Islet of Langerhans (tissue), 1 donor: ENCODE data around the gene AUTS2.

ENCODE experiments used
- FAIRE-seq: peaks from one replicate; lab custom pipeline; 2011; peaks lifted over from hg19 to GRCh38; lab: Jason Lieb, UNC

The AUTS2 gene

DNA sequence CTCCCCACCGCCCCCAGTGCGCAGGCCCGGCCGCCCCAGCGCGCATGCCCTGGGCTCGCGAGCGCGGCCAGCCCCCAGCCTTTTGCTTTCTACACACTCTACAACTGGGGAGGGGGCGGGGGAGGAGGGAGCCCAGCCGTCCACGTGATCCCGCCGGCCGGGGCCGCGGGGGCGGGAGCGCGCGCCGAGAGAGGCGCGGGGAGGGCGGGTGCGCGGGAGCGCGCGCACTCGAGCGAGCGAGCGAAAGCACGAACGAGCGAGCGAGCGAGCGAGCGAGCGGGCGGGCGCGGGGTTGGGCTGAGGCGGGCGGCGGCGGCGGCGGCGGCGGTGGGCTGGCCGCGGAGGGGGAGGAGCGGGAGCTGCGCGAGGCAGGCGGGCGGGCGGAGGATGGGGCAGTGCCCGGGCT is at the start of gene AUTS2:
TSS of gene AUTS2 (plus strand) at position 395 of the 406 bp plus-strand sequence. CDS start 1,179 bp downstream, outside the sequence.
- FAIRE-seq: no peak

DNA sequence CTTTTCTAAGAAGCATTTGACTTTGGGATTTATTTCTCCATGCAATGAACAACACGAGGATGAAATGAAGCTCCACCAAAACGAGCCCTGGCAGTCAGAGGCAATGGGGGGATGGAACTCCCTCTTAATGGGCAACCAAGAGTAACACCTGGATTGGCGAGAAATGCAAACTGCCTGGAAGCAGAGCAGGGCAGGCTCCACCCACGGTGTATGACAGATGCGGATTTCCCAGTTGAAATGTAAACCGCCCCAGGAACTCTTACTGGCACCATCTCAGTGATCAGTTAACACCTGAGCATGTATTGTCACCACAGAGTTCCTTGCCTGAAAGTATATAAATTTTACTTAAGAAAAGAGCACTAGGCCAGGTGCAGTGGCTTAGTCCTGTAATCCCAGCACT is 47.3 kb upstream of the AUTS2 start:
- FAIRE-seq: no peak

DNA sequence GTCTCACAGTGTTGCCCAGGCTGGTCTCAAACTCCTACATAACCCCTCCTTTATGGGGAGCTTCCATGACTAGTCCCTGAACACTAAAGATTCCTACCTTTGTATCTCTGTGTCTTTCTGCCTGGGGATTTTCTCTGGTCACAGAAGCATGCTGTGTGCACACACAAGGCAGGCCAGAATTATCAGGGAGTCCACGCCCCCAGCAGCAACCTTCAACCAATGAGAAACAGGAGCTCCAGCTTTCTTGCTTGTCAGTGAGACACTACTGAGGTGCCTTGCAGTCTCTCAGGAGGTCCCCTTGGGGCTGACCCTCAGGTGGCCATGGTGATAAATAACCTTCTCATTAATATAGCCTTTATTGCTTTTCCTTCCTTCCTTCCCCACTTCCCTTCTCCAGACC is 45.1 kb upstream of the AUTS2 start:
- FAIRE-seq: no peak

DNA sequence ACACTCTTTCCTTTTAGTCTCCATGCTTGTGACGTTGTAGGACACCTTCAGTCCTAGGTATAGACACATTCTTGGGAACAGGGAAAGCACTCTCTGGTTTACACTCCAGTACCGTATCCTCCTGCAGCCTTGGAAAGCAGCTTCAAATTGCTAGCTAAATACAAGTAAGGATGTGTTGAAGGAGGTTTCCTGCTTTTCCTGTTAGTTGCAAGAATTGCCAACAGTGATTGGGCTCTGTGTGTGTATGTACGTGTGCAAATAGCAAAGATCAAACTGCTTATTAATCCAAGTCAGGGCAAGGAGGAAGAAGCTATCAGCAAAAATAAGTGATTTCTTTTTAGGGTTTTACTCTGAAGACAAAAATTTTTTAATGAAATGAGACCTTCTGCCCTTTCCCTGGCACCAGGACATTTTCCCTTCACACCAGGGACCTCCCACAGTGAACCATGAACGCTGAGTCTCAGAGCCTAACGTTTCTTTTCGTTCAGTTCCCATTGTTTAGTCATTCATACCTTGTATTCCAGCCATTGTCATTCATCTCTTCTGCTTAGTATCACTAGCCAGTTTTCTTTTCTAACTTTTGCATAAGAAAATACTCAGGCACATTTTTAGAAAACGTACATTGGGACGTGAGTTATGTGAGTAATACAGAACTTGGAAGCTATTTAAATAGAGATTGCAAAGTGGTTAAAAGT is 36.9 kb upstream of the AUTS2 start:
- FAIRE-seq: no peak

DNA sequence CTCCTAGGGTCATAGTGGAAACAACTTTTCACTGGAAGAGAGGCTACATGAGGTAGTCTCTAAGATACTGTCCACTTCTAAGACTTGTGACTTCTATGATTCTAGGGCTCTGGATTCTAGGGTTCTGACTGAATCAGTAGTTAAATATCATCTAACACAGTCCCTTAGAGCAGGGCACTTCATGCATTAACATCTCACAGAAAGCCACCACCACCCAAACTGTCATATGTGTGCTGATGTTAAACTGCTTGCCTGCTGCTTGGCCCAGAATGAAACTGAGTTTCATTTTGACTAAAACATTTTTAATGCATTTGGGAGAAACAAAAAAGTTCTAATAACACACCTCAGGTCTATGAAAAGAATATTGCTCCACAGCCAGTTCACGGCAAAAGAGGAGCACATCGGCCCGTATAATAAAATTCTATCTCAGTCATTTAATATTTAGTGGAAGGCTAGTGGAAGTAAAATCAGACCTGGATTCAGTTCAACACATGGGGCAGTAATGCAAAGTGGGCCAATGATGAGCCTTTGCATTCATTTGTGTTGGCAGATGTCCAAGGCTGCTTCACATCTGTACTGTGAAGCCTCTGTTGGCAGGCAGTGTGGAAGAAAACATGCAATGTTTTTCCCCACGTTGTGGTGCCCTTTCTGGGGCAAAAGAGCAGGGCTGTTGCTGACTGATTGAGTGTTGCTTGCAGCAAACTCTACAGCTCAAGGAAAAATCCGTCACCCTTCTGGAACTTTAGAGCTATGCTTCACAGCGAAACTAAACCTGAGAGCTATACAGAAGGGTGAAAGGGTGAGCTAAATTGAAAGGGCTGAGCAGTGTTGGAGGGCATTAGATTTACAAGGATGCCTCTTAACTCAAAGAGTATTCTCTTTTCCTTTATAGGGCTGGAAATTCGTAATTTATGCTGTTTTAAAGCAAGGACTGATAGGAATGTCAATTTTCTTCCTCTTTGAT is 33.5 kb upstream of the AUTS2 start:
- FAIRE-seq: no peak

DNA sequence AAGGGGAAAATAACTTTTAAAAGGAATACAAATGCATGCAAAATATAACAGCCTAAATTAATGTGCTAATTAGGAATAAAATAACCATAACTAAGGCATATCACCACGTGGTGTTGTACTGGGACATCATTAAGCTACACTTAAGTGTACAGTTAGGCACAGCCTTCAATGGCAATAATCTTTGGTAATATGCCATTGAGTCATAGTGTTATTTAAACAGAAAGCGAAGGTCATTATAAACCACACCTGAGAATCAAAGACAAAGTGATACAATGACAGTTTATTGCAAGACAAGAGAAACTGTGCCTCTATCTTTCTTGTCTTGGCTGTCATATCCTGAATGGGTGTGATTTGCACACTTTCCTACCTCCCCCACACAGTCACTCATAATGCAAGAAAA is 30.5 kb upstream of the AUTS2 start:
- FAIRE-seq: no peak

DNA sequence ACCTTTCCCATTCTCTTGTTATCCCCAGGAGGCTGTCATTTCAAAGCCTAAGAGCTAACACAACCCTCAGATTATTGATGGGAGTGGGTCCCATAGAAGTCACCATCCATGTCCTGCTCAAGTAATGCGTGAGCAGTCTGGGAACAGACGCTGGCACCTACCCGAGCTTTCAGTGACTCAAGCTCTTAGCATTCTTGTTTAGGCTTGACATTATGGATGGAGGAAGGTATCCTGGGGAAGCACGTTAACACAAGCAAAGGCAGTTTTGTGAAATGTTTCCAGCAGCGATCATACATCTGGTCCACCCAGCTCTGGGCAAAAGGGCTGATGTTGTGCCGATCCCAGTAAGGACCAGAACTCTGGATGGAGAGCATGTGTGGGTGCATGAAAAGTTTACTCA is 30.0 kb upstream of the AUTS2 start:
- no peak for FAIRE-seq

DNA sequence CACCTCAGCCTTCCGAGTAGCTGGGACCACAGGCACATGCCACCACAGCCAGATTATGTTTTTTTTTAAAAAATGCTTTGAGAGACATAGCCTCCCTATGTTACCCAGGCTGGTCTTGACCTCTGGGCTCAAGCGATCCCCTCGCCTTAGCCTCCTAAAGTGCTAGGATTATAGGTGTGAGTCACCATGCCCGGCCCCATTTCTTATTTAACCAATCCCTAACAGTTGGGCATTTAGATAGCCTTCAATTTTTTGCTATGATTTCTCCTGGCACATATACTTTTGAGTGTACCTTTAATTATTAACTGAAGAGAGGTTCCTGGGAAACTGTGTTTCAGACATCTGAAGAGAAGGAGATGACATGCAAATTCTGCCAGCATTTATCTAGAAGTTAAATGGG is 22.6 kb upstream of the AUTS2 start:
- FAIRE-seq: no peak

DNA sequence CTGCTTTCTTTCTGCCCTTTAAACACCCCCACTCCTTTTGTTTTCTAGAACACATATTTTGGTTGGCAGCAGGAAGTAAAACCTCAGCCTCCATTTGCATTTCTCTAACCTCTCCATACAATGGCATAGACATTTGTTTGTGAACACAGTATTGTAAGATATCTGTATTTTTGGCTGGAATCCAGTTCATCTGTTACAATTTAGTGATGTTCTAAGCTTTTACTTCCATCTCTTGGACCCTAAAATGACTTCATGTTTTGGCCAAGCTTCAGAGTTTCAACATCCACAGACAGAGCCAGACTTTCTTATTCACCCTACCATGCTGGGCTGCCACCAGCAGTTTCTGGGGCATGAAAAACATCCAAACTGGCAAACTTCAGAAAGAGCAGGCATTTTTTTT is 21.1 kb upstream of the AUTS2 start:
- no peak for FAIRE-seq

DNA sequence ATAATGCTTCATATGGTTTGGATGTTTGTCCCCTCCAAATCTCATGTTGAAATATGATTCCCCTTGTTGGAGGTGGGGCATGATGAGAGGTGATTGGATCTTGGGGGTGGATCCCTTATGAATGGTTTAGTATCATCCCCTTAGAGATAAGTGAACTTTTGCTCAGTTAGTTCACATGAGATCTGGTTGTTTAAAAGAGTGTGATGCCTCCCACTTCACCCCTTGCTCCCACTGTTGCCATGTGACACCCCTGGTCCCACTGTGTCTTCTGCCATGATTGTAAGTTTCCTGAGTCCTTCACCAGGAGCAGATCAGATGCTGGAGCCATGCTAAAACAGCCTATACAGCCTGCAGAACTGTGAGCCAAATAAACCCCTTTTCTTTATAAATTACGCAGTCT is 13.1 kb upstream of the AUTS2 start:
- no peak for FAIRE-seq

DNA sequence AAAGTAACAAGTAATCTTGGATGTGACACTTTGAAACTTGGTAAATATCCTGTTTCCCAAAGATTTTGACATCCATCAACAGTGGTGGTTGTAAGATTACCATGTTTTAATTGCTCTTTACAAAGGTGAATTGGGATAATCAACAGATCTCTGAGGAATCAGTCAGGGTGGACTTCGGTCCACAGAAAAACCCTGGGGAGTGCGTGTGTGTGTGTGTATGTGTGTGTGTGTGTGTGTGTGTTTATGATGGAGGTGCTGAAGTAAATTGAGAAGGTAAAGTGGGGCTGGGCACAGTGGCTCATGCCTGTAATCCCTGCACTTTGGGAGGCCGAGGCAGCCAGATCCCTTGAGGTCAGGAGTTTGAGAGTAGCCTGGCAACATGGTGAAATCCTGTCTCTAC is 12.0 kb upstream of the AUTS2 start:
- no peak for FAIRE-seq

DNA sequence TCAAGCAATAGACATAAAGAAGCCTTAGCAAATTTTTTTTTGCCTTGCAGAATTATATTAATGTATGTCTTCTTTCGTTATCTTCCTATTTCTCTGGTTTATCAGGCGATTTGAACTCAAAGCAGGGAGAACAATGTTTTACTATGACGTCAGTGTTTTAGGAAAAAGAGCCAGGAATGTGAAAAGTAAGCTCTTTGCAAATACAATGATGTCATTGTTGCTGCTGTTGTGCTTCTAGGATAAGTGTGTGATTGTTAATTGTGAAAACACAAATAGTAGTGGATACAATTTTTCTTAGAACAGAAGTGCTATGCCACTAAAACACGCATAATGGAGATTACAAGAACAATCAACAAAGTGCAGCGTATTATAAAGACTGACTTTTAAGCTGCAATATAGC is 9.5 kb upstream of the AUTS2 start:
- FAIRE-seq: no peak

DNA sequence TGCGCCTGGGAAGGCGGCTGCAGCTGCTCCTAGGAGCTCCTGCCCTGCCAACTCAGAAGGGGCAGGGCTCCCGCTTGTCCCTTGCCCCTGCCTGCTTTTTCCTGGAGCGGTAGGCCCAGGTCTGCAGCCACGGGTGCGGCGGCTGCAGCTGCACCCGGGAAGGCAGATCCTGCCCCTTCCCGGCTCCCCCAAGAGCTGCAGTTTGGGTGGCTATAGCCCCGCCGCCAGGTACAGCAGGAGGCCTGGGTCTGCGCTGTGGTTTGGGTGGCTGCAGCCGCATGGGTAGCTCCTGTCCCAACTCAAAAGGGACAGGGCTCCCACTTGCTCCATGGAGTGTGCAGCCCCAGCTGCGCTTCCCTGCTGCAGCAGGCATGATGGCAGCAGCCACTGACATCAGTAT is 6.5 kb upstream of the AUTS2 start:
- FAIRE-seq: no peak

DNA sequence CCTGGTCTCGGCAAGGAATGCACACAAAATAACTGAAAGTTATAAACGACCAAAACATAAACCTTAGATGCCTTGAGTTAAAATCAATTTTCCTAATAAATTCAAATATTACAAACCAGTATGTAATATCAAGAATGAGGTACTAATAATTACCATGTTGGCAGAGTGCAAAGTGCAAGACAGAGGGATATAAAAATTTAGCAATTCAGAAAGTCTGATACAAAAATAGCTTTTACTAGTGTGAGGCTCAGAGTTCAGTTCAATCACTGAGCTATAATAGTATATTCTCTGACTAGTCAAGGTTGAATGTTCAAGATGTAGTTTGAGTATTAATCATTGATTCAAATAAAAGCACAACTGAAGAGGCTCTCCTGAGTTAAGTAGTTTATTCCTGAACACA is 4.8 kb upstream of the AUTS2 start:
- no peak for FAIRE-seq

DNA sequence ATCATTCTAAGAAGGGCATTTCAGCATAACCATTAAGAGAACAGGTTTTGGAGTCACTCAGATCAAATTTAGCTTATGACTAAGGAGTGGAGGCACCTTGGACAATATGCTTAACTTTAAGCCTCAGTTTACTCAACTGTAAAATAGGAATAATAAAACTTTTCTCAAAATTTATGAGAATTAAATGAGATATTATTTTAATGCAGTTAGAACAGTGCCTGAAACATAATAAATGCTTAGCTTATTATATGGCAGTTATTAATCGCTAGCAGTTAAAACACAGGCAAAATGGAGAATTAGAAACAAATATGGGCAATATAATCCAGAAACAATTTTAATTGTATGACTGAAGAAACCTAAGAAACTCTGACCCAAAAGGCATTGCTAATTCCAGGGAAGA is 2.9 kb upstream of the AUTS2 start:
- FAIRE-seq: no peak

DNA sequence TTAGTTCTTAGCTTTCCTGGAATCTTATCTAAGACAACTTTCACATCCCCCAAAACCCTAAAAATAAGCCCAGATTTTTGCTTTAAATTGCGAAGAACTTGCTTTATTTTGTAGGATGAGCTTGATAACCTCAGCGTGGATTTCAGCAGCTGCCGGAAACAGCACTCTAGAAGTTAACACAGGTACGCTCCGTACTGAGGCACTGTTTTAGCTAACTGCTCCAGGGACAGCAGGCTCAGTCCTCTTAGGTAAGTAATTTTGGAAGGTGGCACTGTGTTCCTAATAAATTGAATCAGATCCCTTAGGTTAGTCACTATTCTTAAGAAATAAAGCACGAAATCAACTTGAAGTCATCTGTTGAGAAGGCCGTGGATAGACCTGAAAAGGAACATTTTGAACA is 2.2 kb upstream of the AUTS2 start:
- FAIRE-seq: no peak

DNA sequence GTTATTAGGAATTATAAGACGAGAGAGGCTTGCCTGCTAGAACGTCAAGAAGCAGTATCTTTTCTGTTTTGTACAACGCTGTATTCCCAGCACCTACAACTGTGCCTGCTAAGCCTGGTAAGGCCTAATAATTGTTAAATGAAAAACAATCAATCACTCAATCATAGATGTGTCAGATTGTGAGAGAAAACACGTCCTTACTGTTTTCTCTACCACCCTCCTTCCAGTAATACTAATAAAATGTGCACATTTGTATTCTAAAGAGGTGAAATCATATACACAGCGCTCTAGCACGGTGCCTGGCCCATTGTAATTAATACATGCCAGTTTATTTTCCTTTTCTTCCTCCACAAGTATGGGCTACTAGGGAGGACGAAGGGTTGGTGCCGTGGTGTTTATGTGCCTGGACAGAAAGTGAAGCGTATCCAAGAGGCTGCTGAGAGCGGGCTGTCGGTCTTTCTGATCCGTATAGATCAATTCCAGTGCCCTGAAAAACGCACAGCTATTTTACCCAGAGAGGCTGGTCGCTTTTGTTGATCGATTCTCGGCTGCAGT is 1.5 kb upstream of the AUTS2 start:
- no peak for FAIRE-seq

DNA sequence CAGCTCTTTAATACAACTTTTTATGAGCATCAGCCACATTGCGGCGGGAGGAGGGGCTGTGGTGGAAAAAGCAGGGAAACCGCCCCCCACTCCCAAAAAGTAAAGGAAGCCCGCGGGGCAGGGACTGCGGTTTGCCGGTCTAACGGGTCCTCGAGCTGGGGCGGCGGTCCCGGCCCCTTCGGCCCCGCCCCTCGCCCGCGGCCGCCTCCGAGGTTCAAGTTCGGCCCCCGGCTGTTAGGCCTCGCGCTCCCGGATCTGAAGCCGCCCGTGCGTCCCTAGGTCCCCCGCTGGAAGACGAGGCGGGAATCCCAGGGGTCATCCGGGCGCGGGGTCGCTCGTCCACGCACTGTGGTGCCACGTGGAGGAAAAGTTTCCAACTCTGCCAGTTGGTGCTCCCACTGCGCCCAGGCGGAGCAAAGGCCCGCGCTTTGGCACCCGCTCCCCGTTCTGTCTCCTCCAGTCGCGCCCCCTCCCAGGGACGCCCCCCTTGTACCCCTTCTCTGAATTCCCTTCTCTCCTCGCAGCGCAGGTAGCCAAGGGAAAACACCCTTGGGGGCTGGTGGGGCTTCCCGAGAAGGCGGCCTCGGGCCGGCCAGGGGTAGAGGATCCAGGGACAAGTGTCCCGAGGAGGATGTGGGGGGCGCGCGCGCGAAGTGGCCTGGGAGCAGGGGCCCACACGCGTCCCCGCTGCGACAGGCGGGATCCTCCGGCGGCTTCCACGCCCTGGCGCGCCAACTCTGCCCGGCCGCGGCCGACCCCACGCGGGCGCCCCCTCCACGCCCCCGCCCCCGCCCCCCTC is 798 bp upstream of the AUTS2 start:
- FAIRE-seq: no peak

DNA sequence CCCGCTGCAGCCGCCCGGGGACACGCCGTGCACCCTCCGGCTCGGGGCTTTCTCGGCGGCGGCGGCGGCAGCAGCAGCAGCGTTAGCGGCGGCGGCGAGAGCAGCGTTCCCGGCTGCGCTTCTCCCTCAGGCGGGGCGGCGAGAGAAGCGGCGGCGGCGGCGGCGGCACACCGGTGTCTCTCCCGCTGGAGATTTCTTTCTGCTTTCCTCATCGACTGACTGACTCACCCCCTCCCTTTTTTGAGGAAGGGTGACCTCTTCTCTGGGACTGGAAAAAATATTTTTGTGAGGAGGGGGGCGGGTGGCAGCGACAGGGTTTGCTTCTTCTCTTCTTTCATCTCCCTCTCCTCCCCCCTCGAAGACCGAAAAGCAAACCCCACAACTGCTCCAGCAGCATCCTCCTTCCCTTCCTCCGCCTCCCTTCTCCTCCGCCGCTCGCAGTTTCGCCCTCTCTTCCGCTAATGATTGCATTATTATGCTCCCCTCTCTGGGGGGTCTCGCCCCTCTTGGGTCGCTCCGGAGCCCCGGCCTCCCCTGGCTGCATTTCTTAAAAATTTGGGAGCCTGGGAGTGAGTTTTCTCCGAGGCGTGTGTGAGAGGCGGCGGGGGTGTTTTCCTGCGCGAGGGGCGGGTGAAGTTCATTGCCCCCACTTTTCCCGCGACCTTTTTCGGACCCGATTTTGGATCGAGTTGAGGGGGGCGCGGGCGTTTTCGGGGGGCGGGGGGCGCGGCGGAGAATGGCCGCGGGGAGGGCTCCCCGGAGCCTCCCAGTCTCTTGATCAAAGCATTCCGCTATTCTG is 411 bp downstream of the AUTS2 start:
- no peak for FAIRE-seq

DNA sequence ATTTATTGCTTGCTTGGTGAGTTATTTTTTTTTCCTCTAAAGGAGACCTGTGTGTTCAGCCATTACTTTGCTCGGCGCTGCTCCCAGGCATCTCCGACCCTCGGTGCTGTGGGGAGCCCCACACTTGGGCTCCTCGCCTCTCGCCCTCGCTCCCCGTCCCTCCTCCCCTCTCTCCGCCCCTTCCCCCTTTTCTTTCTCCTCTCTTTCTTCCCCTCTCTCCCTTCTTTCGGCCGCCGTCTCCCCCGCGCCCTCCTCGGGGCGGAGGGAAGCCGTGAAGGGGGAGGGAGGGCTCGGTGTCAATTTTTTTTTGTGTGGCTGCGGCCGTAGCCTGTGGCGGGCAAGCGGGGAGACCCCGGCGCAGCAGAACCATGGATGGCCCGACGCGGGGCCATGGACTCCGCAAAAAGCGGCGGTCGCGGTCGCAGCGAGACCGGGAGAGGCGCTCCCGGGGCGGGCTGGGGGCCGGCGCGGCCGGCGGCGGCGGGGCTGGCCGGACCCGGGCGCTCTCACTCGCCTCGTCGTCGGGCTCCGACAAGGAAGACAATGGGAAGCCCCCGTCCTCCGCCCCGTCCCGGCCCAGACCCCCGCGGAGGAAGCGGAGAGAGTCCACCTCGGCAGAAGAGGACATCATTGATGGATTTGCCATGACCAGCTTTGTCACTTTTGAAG is 1.1 kb downstream of the AUTS2 start:
- FAIRE-seq: no peak
